ENCODE results near the gene FOSB. TPM values are rescaled to one million over a fixed set of nuclear protein-coding genes. Genes with fewer than 3 reads are reported as not detected.

FOSB gene
- total RNA-seq, 1 experiment from 2014 or later: 4.0 TPM

DNA sequence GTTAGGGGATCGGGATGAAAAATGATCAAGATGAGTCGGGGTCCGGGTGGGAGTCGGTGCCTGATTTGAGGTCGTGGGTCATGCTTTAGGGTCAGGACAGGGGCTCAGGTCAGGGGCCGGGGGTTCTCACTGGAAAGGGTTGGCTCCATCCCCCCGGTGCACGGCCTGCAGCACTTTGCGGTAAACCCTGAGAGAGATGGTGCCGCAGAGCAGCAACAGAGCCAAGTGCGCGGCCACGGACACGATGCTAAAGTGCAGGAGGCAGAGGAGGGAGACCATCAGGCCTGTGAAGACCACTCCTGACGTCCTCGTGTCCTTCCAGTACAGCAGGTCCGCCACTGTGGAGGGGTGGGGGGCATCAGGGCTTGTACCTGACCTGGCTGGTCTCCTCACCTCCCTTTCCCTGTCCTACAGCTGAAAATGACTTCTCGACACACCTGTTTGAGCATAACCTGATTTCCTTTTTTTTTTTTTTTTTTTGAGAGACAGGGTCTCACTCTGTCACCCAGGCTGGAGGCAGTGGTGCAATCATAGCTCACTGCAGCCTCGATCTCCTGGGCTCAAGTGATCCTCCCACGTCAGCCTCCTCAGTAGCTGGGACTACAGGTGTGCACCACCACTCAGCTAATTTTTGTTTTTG, 21.5 kb downstream of the FOSB start:
- Histone ChIP-seq H2AFZ (ENCODE audit: low read length) (no peak overlapping the region), H3K4me1 (ENCODE audit: low read length) (peaks cover 14% of the 10 kb centered on the region)
- DNase-seq: no peak

DNA sequence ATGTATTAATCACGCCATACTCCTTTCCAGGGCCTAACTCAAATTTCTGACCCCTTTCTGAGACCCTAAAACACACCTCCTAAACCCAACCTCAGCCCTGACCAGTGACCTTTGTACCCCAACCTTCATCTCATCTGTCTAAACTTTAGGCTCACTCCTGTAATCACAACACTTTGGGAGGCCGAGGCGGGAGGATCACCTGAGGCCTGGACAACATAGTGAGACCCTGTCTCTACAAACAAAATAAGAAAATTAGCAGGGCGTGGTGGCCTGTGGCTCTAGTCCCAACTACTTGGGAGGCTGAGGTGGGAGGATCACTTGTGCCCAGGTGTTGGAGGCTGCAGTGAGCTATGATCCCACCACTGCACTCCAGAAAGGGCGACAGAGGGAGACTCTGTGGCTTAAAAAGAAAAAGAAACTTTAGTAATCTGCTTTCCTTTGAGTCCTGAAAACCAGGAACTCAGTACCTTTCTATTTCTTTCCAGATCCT, 24.4 kb downstream of the FOSB start:
- no peak overlapping the region for H3K27ac ChIP-seq (ENCODE audit: low read length)
- H3K4me3 ChIP-seq (ENCODE audit: low read length): no peak overlapping the region
- no peak overlapping the region for H3K4me2 ChIP-seq (ENCODE audit: low read depth, low read length, poor library complexity, severe bottlenecking)

More for the DNA sequence above, 21.5 kb downstream of the FOSB start:
- Histone ChIP-seq H3K79me2 (ENCODE audit: low read length) (no peaks in the 10 kb centered on the region), H4K20me1 (ENCODE audit: insufficient read depth, low read depth, low read length) (0 out of 2 replicates have a peak, but pooled peaks cover 4% of the 10 kb centered on the region), H3K9ac (ENCODE audit: low read length) (no peak overlapping the region), H3K4me3 (ENCODE audit: low read length) (no peak overlapping the region), H3K27me3 (ENCODE audit: low read length) (no peaks in the 10 kb centered on the region), H3K36me3 (ENCODE audit: insufficient read depth, low read length) (no peaks in the 10 kb centered on the region), H3K4me2 (ENCODE audit: low read depth, low read length, poor library complexity, severe bottlenecking) (no peak overlapping the region), H3K9me2 (replicated peaks; ENCODE audit: insufficient read depth, low read length) (no peaks in the 10 kb centered on the region), H3K9me3 (ENCODE audit: low read length) (no peaks in the 10 kb centered on the region), H3K27ac (ENCODE audit: low read length) (no peak overlapping the region)

DNA sequence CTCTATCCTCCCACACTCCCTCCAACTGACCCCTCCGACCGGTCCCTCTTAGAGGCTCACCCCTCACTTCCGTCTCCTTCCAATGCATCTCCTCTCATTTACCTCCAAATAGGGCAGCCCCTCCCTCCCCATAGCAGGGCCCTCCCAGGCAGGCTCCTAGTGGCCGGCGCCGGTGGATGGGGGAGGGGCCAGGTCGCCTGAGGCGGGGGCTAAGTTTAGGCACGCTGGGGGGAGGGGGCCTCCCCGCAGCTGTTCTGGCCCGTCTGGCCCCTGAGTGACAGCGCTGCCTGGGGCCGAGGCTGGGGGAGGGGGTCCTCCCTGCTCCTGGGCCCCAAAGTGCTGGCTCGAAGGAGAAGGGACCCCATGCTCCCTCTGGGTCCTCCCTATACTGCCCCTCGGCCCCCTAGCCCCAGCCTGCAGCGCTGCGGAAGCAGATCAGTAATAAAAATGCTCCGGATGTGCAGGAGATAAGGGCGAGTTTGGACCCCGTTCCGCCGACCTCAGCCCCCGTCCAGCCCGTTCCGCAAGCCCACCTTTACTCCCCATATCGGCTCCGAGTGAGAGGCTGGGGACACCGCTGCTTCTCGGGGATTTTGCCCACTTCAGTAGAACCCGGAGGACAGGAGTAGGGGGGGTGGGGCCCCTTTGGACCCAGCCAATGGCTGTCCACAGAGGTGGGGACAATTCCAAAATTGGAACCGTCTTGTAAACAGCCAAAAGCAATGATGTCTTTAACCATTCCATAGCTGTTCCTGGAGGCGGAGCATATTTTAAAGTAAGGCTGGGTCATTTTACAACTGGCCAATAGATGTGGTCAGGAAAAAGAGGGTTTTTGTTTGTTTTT, 25.1 kb downstream of the FOSB start:
- Histone ChIP-seq H3K9me2 (replicated peaks; ENCODE audit: insufficient read depth, low read length) (no peaks in the 10 kb centered on the region), H3K9ac (ENCODE audit: low read length) (no peak overlapping the region), H3K4me2 (ENCODE audit: low read depth, low read length, poor library complexity, severe bottlenecking) (no peak overlapping the region), H3K79me2 (ENCODE audit: low read length) (no peaks in the 10 kb centered on the region), H3K9me3 (ENCODE audit: low read length) (no peaks in the 10 kb centered on the region), H3K27me3 (ENCODE audit: low read length) (no peaks in the 10 kb centered on the region), H2AFZ (ENCODE audit: low read length) (no peak overlapping the region), H3K27ac (ENCODE audit: low read length) (no peak overlapping the region), H3K36me3 (ENCODE audit: insufficient read depth, low read length) (no peaks in the 10 kb centered on the region), H3K4me3 (ENCODE audit: low read length) (no peak overlapping the region), H3K4me1 (ENCODE audit: low read length) (peaks cover 20% of the 10 kb centered on the region), H4K20me1 (ENCODE audit: insufficient read depth, low read depth, low read length) (0 out of 2 replicates have a peak, but pooled peaks cover 4% of the 10 kb centered on the region)
- no peak for DNase-seq

More for the DNA sequence above, 24.4 kb downstream of the FOSB start:
- DNase-seq: no peak
- no peaks in the 10 kb centered on the region for H3K9me3 ChIP-seq (ENCODE audit: low read length)
- no peaks in the 10 kb centered on the region for H3K36me3 ChIP-seq (ENCODE audit: insufficient read depth, low read length)
- 0 out of 2 replicates have a peak, but pooled peaks cover 4% of the 10 kb centered on the region for H4K20me1 ChIP-seq (ENCODE audit: insufficient read depth, low read depth, low read length)
- H2AFZ ChIP-seq (ENCODE audit: low read length): no peak overlapping the region
- no peak overlapping the region for H3K9ac ChIP-seq (ENCODE audit: low read length)
- H3K79me2 ChIP-seq (ENCODE audit: low read length): no peaks in the 10 kb centered on the region
- H3K27me3 ChIP-seq (ENCODE audit: low read length): no peaks in the 10 kb centered on the region
- H3K9me2 ChIP-seq (replicated peaks; ENCODE audit: insufficient read depth, low read length): no peaks in the 10 kb centered on the region
- H3K4me1 ChIP-seq (ENCODE audit: low read length): peaks cover 16% of the 10 kb centered on the region

DNA sequence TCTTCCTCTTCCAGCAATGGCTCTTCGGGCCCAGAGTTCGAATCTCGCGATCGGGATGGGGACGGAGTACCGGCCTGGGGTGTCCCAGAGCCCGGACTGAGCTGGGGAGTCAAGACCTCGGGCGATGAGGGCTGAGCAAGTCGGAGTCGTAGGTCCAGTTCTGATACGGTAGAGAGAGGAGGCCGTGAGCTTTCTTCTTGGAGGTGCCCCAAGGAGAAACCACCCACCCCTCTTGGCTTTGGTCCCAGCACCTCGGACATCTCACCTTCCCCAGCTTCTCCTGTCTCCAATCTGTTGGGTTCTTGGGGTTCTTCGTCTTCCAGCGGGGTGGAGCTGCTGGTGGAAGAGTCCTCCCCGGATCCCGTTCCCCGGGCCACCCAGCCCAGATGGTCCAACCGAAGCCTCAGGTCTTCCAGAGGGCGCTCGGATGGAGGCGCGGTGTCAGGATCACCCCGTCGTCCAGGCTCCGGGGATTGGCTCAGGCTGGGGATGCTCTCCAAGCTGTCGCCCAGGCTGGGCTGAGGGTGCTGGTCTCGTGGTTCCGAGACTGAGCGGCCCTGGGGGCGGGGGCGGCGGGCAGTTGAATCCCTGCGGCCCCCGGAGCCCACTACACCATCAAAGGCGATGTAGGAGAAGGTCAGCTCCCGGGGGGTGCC, 26.6 kb downstream of the FOSB start:
- peaks cover 35% of the 10 kb centered on the region for H3K4me1 ChIP-seq (ENCODE audit: low read length)
- no peaks in the 10 kb centered on the region for H3K9me3 ChIP-seq (ENCODE audit: low read length)
- no peak overlapping the region for H3K4me3 ChIP-seq (ENCODE audit: low read length)
- H3K4me2 ChIP-seq (ENCODE audit: low read depth, low read length, poor library complexity, severe bottlenecking): no peak overlapping the region
- no peaks in the 10 kb centered on the region for H3K79me2 ChIP-seq (ENCODE audit: low read length)
- DNase-seq: no peak
- H3K9ac ChIP-seq (ENCODE audit: low read length): no peak overlapping the region
- no peak overlapping the region for H2AFZ ChIP-seq (ENCODE audit: low read length)
- no peaks in the 10 kb centered on the region for H3K9me2 ChIP-seq (replicated peaks; ENCODE audit: insufficient read depth, low read length)
- H3K27ac ChIP-seq (ENCODE audit: low read length): no peak overlapping the region
- H3K36me3 ChIP-seq (ENCODE audit: insufficient read depth, low read length): no peaks in the 10 kb centered on the region
- H4K20me1 ChIP-seq (ENCODE audit: insufficient read depth, low read depth, low read length): 0 out of 2 replicates have a peak, but pooled peaks cover 4% of the 10 kb centered on the region
- no peaks in the 10 kb centered on the region for H3K27me3 ChIP-seq (ENCODE audit: low read length)

DNA sequence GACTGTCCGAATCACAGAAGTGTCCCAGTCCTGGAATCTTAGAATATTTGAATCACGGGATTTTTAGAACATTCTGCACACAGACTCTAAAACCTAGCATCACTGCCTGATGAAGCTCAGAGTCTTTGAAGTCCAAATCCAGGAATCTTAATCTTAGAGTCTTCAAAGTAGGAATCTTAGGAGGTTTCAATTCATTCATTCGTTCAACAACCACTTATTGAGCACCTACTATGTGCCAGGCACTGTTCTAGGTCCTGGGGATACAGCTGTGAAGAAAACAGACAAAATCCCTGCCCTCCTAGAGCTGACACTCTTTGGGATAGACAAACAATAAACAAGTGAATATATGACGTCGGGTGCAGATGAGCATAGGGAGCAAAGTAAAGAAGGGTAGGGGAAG, 27.4 kb downstream of the FOSB start:
- no peaks in the 10 kb centered on the region for H3K36me3 ChIP-seq (ENCODE audit: insufficient read depth, low read length)
- 0 out of 2 replicates have a peak, but pooled peaks cover 4% of the 10 kb centered on the region for H4K20me1 ChIP-seq (ENCODE audit: insufficient read depth, low read depth, low read length)
- no peak overlapping the region for H3K4me2 ChIP-seq (ENCODE audit: low read depth, low read length, poor library complexity, severe bottlenecking)
- H3K4me3 ChIP-seq (ENCODE audit: low read length): no peak overlapping the region
- no peaks in the 10 kb centered on the region for H3K9me3 ChIP-seq (ENCODE audit: low read length)
- H3K27me3 ChIP-seq (ENCODE audit: low read length): no peaks in the 10 kb centered on the region
- no peaks in the 10 kb centered on the region for H3K79me2 ChIP-seq (ENCODE audit: low read length)
- H2AFZ ChIP-seq (ENCODE audit: low read length): no peak overlapping the region
- H3K9me2 ChIP-seq (replicated peaks; ENCODE audit: insufficient read depth, low read length): no peaks in the 10 kb centered on the region
- no peak overlapping the region for H3K27ac ChIP-seq (ENCODE audit: low read length)
- peaks cover 35% of the 10 kb centered on the region for H3K4me1 ChIP-seq (ENCODE audit: low read length)
- H3K9ac ChIP-seq (ENCODE audit: low read length): no peak overlapping the region
- DNase-seq: no peak

DNA sequence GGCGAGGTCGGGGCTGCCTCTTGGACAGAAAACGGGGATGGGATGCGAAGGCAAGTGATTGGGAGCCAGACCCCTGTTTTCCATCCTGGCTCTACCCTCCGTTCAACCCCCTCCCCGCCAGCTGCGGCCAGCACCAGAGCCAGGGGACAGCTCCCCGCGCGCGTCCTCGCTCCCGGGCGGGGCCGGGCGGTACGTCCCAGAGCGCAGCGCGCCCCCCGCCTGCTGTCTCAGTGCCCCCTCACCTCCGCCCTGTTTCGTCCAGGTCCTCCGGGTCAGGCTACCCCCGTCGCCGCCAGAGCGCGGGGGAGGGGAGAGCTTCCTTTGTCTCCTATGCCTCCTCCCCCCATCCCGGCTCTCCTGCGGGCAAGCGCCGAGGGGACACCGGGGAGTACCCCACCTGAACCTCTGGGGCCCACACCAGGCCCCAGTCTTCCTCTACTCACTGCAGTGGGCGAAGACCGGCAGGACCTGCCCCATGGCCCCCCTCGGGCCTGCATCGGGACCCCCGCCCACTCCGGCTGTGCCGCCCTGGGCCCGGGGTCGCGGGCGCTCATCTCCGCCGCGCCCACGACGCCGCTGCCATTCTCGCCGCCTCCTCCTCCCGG, 28.7 kb downstream of the FOSB start:
- Histone ChIP-seq H3K36me3 (ENCODE audit: insufficient read depth, low read length) (0 out of 2 replicates have a peak, but pooled peaks cover 3% of the 10 kb centered on the region), H3K9me3 (ENCODE audit: low read length) (no peaks in the 10 kb centered on the region), H3K27me3 (ENCODE audit: low read length) (no peaks in the 10 kb centered on the region), H3K9ac (ENCODE audit: low read length) (peak overlapping the region; percentile 72), H3K4me2 (ENCODE audit: low read depth, low read length, poor library complexity, severe bottlenecking) (peak overlapping the region; percentile 79), H4K20me1 (ENCODE audit: insufficient read depth, low read depth, low read length) (0 out of 2 replicates have a peak, but pooled peaks cover 8% of the 10 kb centered on the region), H2AFZ (ENCODE audit: low read length) (no peak overlapping the region), H3K4me1 (ENCODE audit: low read length) (peaks cover 35% of the 10 kb centered on the region), H3K79me2 (ENCODE audit: low read length) (no peaks in the 10 kb centered on the region), H3K27ac (ENCODE audit: low read length) (no peak overlapping the region), H3K9me2 (replicated peaks; ENCODE audit: insufficient read depth, low read length) (no peaks in the 10 kb centered on the region), H3K4me3 (ENCODE audit: low read length) (peak overlapping the region; percentile 67)
- DNase-seq: peak; percentile 70

DNA sequence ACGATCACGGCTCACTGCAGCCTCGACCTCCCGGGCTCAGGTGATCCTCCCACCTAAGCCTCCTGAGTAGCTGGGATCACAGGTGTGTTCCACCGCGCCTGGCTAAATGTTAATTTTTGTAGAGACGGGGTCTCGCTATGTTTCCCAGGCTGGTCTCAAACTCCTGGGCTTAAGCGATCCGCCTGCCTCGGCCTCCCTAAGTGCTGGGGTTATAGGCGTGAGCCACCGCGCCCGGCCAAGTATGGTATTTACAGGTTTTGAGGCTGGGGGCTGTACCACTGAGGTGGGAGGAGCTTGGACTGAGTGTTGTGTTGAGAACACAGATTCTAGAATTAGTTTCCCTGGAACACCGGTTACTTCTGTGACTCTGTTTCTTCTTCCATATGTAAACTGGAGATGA, 30.0 kb downstream of the FOSB start:
- Histone ChIP-seq H3K4me1 (ENCODE audit: low read length) (peaks cover 35% of the 10 kb centered on the region), H3K4me3 (ENCODE audit: low read length) (peak overlapping the region; percentile 38; the same call in 1 of the 2 replicates)

More for the DNA sequence above, 30.0 kb downstream of the FOSB start:
- Histone ChIP-seq H3K9me3 (ENCODE audit: low read length) (no peaks in the 10 kb centered on the region), H2AFZ (ENCODE audit: low read length) (no peak overlapping the region), H3K9me2 (replicated peaks; ENCODE audit: insufficient read depth, low read length) (no peaks in the 10 kb centered on the region), H3K36me3 (ENCODE audit: insufficient read depth, low read length) (0 out of 2 replicates have a peak, but pooled peaks cover 3% of the 10 kb centered on the region), H3K79me2 (ENCODE audit: low read length) (no peaks in the 10 kb centered on the region), H3K27ac (ENCODE audit: low read length) (no peak overlapping the region), H3K9ac (ENCODE audit: low read length) (peak overlapping the region; percentile 50), H4K20me1 (ENCODE audit: insufficient read depth, low read depth, low read length) (0 out of 2 replicates have a peak, but pooled peaks cover 8% of the 10 kb centered on the region), H3K27me3 (ENCODE audit: low read length) (no peaks in the 10 kb centered on the region), H3K4me2 (ENCODE audit: low read depth, low read length, poor library complexity, severe bottlenecking) (peak overlapping the region; percentile 65)
- no peak for DNase-seq
